ENCODE measurements around the gene SYNE1. TPM values are rescaled to one million over a fixed set of nuclear protein-coding genes. Genes with fewer than 3 reads are reported as not detected.

Gene SYNE1
- total RNA-seq, 4 donors from 2014 or later, result 411 to 622 (median 490) TPM

DNA sequence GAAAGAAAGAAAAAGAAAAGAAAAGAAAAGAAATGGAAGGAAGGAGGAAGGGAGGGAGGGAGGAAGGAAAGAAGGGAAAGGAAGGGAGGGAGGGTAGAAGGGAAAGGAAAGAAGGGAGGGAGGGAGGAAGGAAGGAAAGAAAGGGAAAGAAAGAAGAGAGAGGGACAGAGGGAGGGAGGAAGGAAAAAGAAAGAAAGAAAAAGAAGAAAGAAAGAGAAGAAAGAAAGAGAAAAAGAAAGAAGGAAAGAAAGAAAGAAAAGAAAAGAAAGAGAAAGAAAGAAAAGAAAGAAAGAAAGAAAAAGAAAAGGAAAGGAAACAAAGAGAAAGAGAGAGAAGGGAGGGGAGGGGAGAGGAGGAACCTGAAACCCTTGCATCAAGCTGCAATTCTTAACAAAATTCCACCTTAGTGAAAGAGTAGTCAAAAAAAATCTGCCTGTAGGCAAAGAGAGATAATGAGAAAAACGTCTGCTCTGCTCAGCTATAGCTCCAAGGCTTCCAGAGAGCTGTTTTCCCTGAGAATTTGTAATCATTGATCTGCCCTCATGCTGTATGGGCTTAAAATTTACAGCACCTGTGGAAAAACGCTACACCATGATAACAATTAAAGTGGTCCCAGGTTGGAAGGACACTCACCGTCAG, 43.8 kb upstream of the SYNE1 start:
- TF ChIP-seq CTCF (IDR thresholded peaks at IDR 0.05) (no peak), POLR2A (IDR thresholded peaks at IDR 0.05) (no peak)
- Histone ChIP-seq H3K36me3 (no peaks in the 10 kb centered on the region), H3K4me1 (no peaks in the 10 kb centered on the region), H3K27ac (no peak overlapping the region), H3K9me3 (no peaks in the 10 kb centered on the region), H3K4me3 (replicated peaks in 1 of 3) (no peak overlapping the region), H3K27me3 (no peaks in the 10 kb centered on the region)
- 42 to 50% methylated on average over 3 of the region's 3 CpGs for WGBS, 2 donors
- intact Hi-C loops (cut with DNase I), result no loop called here
- DNase-seq, result no peak

GRCh38 chr6:152680151-152680550, 43.0 kb upstream of the SYNE1 start:
- no peaks in the 10 kb centered on the region for H3K4me1 ChIP-seq
- no peaks in the 10 kb centered on the region for H3K36me3 ChIP-seq
- no peak overlapping the region for H3K27ac ChIP-seq
- TF ChIP-seq POLR2A (IDR thresholded peaks at IDR 0.05) (no peak), CTCF (IDR thresholded peaks at IDR 0.05) (no peak)
- H3K27me3 ChIP-seq, result no peaks in the 10 kb centered on the region
- WGBS, 2 donors, result 90 to 94% methylated on average over 1 of the region's 1 CpG
- no peak overlapping the region for H3K4me3 ChIP-seq (replicated peaks in 1 of 3)
- intact Hi-C loops (cut with DNase I), result no loop called here
- no peaks in the 10 kb centered on the region for H3K9me3 ChIP-seq
- DNase-seq, result no peak

DNA sequence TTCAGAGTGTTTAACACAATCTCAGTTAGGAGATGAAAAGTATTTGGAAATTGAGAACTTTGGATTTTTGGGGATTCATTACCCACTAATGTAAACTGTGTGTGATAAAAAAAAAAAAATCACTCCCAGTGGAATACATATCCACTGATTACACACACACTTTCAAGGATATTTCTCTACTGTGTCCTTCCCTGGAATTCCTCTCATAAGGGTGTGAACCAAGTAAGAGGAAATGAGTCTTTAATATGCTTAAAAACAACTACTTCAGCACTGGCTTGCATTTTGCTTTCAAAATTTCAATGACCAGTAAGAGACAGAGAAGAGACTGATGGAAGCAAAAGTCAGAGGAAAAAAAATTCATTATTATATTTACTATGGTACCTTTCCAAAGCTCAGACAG, 36.1 kb upstream of the SYNE1 start:
- TF ChIP-seq CTCF (IDR thresholded peaks at IDR 0.05) (no peak), POLR2A (IDR thresholded peaks at IDR 0.05) (no peak)
- no peak overlapping the region for H3K27ac ChIP-seq
- H3K36me3 ChIP-seq, result no peaks in the 10 kb centered on the region
- H3K4me3 ChIP-seq (replicated peaks in 1 of 3), result no peak overlapping the region
- H3K27me3 ChIP-seq, result no peaks in the 10 kb centered on the region
- H3K9me3 ChIP-seq, result no peaks in the 10 kb centered on the region
- no peak for DNase-seq
- no peaks in the 10 kb centered on the region for H3K4me1 ChIP-seq
- intact Hi-C loops (cut with DNase I), result no loop called here

GRCh38 chr6:152671171-152671570, 34.0 kb upstream of the SYNE1 start:
- no peak overlapping the region for H3K27ac ChIP-seq
- no peak for DNase-seq
- H3K36me3 ChIP-seq, result no peaks in the 10 kb centered on the region
- 61 to 68% methylated on average over 4 of the region's 4 CpGs for WGBS, 2 donors
- H3K9me3 ChIP-seq, result no peaks in the 10 kb centered on the region
- H3K4me1 ChIP-seq, result no peaks in the 10 kb centered on the region
- H3K4me3 ChIP-seq (replicated peaks in 1 of 3), result no peak overlapping the region
- TF ChIP-seq POLR2A (IDR thresholded peaks at IDR 0.05) (no peak), CTCF (IDR thresholded peaks at IDR 0.05) (no peak)
- intact Hi-C loops (cut with DNase I), result no loop called here
- H3K27me3 ChIP-seq, result no peaks in the 10 kb centered on the region

DNA sequence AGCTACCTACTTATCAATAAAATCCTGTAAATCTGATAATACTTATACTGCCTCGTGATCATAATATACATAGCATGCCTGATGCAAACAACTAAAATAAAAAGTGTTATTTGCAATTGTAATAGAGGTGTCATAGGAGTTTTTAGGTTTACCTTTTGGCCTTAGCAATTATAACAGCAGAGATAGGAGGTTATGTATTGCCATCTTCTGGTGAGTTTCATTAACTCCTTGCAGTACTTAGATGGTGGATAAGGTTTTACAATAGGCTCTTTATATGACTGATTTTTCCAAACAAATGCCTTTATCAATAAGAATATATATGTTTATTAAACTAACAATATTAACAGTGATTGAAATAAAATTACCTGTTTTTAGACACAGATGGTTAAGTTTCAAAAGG, 32.7 kb upstream of the SYNE1 start:
- intact Hi-C loops (cut with DNase I), result no loop called here

More for the DNA sequence above, 32.7 kb upstream of the SYNE1 start:
- DNase-seq, result no peak
- H3K9me3 ChIP-seq, result no peaks in the 10 kb centered on the region
- TF ChIP-seq CTCF (IDR thresholded peaks at IDR 0.05), result peak in 2 of 6 experiments; percentile 13 to 26
- TF ChIP-seq POLR2A (IDR thresholded peaks at IDR 0.05), result no peak
- H3K27me3 ChIP-seq, result no peaks in the 10 kb centered on the region
- no peaks in the 10 kb centered on the region for H3K36me3 ChIP-seq
- no peak overlapping the region for H3K4me3 ChIP-seq (replicated peaks in 1 of 3)
- WGBS, 2 donors, result 25 to 32% methylated on average over 1 of the region's 1 CpG
- H3K4me1 ChIP-seq, result no peaks in the 10 kb centered on the region
- H3K27ac ChIP-seq, result no peak overlapping the region
